Myocyte (in vitro differentiated cells): ENCODE measurements around the gene SH3BP2. TPM values are rescaled to one million over a fixed set of nuclear protein-coding genes. Genes with fewer than 3 reads are reported as not detected.

Experiments
- DNase-seq: peaks from one replicate; pipeline ENCODE4 v3.0.0-alpha.2; 2012; ENCODE audit warnings: low read depth
- polyA plus RNA-seq: library from polyadenylated mRNA; unstranded; fragments of >200 nt; gene quantifications from one replicate; pipeline ENCODE4 v1.2.1, GENCODE V29; 2012; ENCODE audit warnings: missing spikeins
- total RNA-seq: library from RNA; depleted of rRNA; stranded (reverse); fragments of >200 nt; gene quantifications from 2 replicates; pipeline ENCODE4 v1.2.3, GENCODE V29; 2014

SH3BP2 gene
- 24.9 and 31.1 TPM in 2 replicates for total RNA-seq
- polyA plus RNA-seq = 14.4 TPM

GRCh38 chr4:2792711-2793585 lies at the start of gene SH3BP2:
TSS of gene SH3BP2 (plus strand) at chr4:2793085. CDS start at chr4:2820618, 27,533 bp downstream.
- DNase-seq = peak; percentile 52

GRCh38 chr4:2743518-2744445 lies 49.1 kb upstream of the SH3BP2 start:
- DNase-seq = no peak

GRCh38 chr4:2744576-2745270 lies 48.2 kb upstream of the SH3BP2 start:
- no peak for DNase-seq

GRCh38 chr4:2745516-2745915 lies 47.4 kb upstream of the SH3BP2 start:
- DNase-seq = no peak

- DNase-seq = peak; percentile 78
Measured at GRCh38 chr4:2745981-2746806, 46.7 kb upstream of the SH3BP2 start.

GRCh38 chr4:2746891-2747695 lies 45.8 kb upstream of the SH3BP2 start:
- DNase-seq = no peak

- DNase-seq = peak; percentile 35
Measured at GRCh38 chr4:2750719-2751605, 41.9 kb upstream of the SH3BP2 start.

GRCh38 chr4:2753436-2753835 lies 39.4 kb upstream of the SH3BP2 start:
- DNase-seq = no peak

- no peak for DNase-seq
Measured at GRCh38 chr4:2754848-2755819, 37.8 kb upstream of the SH3BP2 start.

- DNase-seq = peak; percentile 82
Measured at GRCh38 chr4:2755821-2756690, 36.8 kb upstream of the SH3BP2 start, which contains the start of gene TNIP2. TSS of gene TNIP2 (minus strand) at chr4:2756336. CDS start at chr4:2756289, 47 bp downstream.

GRCh38 chr4:2756691-2757350 lies 36.1 kb upstream of the SH3BP2 start:
- no peak for DNase-seq

GRCh38 chr4:2757426-2757825 lies 35.5 kb upstream of the SH3BP2 start:
- DNase-seq = no peak

GRCh38 chr4:2761035-2761923 lies 31.6 kb upstream of the SH3BP2 start:
- no peak for DNase-seq

GRCh38 chr4:2762048-2762447 lies 30.8 kb upstream of the SH3BP2 start:
- DNase-seq = no peak
